MG63 (cell line): ENCODE measurements around the gene STK25. TPM values are rescaled to one million over a fixed set of nuclear protein-coding genes. Genes with fewer than 3 reads are reported as not detected.
"Not testable (repeated sequence)": the region's sequence is repeated elsewhere in the genome, so short reads cannot be mapped to it uniquely, and the experiment has no call there.

Source experiments
- DNase-seq: peaks from one replicate; pipeline ENCODE4 v3.0.0-alpha.2; 2020
- H3K27me3 ChIP-seq: fragments of 250-450 bp; sonication (Bioruptor Pico); 2 replicates; pipeline ENCODE4 v1.5.1; 2020; ENCODE audit warnings: mild to moderate bottlenecking, moderate library complexity
- H3K36me3 ChIP-seq: fragments of 250-450 bp; sonication (Bioruptor Pico); 2 replicates; pipeline ENCODE4 v1.5.1; 2020; ENCODE audit warnings: mild to moderate bottlenecking, moderate library complexity
- H3K4me3 ChIP-seq: fragments of 250-450 bp; sonication (Bioruptor Pico); 2 replicates; pipeline ENCODE4 v1.5.1; 2020; ENCODE audit warnings: mild to moderate bottlenecking, moderate library complexity
- H3K9me3 ChIP-seq: fragments of 250-450 bp; sonication (Bioruptor Pico); 2 replicates; pipeline ENCODE4 v1.5.1; 2020; ENCODE audit warnings: mild to moderate bottlenecking, moderate library complexity
- total RNA-seq: library from RNA; depleted of rRNA; stranded (reverse); fragments of >200 nt; shearing (Covaris generic); gene quantifications from 2 replicates; pipeline ENCODE4 v1.2.3, GENCODE V29; 2014; ENCODE audit warnings: low replicate concordance

The STK25 gene
- total RNA-seq, 1 experiment from 2014 or later = 176 TPM

DNA sequence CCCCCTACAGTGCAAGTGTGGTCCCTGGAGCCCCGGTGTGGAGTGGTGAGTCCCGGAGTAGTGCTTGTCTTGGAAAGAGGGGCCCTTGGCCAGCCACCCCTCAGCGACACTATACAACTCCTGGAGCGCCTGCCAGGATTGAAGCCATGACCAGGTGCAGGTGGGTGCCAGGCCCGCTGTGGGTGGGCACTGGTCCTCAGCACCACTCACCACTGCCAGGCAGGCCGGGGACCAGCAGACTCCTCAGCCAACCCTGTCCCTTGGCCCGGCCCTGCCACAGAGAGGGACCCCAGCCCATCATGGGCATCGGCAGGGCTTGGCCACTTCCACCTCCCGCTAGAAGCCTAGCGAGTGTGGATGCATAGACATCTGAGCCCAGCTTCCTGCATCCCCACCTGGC lies 42.2 kb downstream of the STK25 start:
- DNase-seq = no peak
- H3K27me3 ChIP-seq = no peaks in the 10 kb centered on the region
- H3K36me3 ChIP-seq = no peaks in the 10 kb centered on the region
- H3K9me3 ChIP-seq = no peaks in the 10 kb centered on the region
- no peak overlapping the region for H3K4me3 ChIP-seq

DNA sequence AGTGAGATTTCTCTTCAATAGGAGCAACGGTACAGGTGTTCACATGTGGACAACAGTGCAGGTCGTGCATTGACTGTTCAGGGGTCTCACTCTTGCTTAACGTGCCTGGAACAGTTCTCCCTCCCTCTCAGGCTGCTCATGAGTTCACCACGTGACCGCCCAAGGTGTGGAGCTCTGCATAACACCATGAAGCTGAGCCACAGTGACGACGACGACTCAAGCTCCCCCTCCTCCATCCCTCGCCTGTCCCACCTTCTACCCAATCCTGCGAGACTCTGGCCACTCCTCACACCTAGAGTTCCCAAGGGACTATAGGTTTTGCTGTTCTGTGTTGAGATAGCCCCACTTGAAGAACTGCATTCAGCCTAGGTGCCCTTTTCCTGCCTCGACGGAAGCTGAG lies 42.8 kb downstream of the STK25 start:
- Histone ChIP-seq H3K36me3 (no peaks in the 10 kb centered on the region), H3K4me3 (no peak overlapping the region), H3K27me3 (no peaks in the 10 kb centered on the region), H3K9me3 (no peaks in the 10 kb centered on the region)
- DNase-seq = no peak

DNA sequence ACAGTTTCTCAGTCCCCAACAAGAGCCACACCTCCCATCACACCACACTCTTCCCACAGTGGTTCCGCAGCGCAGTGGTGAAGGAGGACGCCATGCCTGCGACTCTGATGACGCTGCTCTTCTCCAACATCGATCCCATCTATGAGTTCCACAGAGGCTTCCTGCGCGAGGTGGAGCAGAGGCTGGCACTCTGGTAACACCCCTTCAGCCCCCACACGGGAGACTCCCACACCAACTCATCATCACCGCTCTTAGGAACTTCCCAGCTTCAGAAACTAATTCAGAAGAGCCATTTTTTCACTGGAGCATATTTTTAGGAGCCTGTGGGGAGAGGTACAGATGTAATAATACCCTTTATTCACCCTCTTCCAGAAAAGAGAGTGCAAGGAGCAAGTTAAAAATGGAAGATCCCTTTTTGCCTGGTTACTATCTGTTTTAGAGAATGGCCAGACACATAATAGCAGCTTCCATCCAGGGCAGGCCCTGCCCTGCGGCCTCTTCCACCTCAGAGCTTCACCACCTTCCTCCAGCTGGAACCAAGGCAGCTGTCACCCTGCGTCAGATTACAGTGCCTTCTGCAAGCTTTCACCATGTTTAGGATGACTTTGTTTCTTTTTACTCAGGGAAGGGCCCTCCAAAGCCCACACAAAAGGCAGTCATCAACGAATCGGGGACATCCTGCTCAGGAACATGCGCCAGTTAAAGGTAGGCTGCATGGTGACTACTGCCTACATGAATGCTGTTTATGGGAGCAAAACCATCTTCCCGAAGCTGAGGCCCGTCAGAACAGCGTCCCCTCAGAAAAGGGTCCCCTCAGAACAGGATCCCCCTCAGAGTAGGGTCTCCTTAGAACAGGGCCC lies 44.9 kb downstream of the STK25 start:
- no peaks in the 10 kb centered on the region for H3K36me3 ChIP-seq
- no peaks in the 10 kb centered on the region for H3K9me3 ChIP-seq
- no peaks in the 10 kb centered on the region for H3K27me3 ChIP-seq
- DNase-seq = no peak
- H3K4me3 ChIP-seq = no peak overlapping the region

DNA sequence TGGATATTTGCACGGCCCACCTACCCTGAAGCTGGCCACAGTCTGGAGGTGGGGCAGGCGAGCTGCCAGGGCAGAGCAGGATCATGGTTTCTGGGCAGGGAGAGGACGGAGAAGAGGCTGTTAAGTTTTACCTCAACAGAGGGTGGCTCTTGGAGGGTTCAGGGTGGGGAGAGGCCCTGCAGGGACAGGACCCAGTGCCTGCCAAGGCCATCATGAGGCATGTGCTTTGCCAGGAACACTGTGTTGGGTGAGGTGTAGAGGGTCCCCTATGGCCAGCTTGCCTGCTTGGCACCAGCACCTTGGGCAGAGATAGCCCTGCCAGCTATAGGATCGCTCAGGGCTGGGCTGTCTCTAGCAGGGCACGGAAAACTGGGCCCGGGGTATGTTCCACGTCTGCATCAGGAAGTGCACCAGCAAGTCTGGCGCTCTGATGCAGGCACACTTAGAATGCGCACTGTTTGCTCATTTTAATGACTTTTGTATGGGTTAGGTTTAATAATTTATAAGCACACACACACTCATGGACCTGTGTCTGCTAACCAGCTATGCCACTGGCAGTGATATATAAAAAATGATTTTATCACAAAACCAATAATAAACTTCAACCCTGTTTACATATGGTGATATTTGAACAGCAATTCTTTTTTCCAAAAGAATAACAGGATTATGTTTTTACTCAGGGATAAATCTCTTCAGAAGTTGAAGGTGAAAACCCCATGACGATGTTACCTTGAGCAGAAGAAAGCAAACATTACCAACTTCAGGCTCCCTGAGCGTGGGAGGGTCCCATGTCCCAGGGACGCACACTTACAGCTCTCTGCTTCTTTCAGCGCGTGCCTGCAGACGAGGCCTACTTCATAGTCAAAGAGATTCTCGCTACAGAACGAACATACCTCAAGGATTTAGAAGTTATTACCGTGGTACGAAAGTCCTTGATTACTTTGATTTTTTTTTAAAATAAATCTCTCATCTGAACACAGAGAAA lies 46.4 kb downstream of the STK25 start:
- H3K36me3 ChIP-seq = no peaks in the 10 kb centered on the region
- H3K9me3 ChIP-seq = no peaks in the 10 kb centered on the region
- H3K4me3 ChIP-seq = no peak overlapping the region
- no peaks in the 10 kb centered on the region for H3K27me3 ChIP-seq
- DNase-seq = no peak

DNA sequence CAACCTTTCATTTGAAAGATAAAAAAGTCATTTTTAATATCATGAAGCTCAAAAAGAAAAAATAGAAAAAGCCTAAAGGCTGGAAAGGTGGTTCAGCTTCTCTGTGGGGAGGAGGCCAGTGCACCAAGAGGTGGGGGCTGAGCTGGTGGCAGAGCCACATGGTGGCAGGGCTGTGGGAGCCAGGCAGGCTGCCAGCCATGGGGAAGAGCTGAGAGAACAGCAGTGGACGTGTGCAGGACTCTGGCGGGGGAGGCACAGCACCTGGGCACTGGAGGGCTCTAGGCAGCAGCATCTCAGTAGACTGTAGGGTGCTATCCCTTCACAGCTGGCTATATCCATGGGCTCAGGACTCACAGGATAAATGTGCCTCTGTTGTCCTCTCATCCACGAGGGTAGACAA lies 47.8 kb downstream of the STK25 start:
- no peak for DNase-seq
- no peak overlapping the region for H3K4me3 ChIP-seq
- H3K27me3 ChIP-seq = no peaks in the 10 kb centered on the region
- H3K9me3 ChIP-seq = no peaks in the 10 kb centered on the region
- H3K36me3 ChIP-seq = no peaks in the 10 kb centered on the region

DNA sequence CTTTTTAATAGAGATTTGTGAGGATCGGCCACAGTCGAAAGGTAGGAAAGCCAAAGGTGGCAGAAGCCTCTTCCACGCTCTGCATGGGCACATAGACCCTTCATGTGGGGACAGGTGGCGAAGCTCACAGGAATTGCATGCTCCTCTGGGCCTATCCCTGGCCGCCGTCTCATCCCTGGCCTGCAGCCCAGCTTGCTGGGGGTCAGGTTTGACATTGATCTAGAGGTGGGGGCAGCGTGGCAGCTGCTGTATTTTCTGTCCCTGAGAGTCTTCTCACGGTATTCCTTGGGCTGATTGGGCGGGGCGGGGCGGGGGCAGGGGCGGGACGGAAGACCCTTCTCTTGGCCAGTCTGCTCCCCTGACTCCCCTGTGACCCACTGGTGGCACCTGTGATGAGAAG lies 48.9 kb downstream of the STK25 start:
- no peak overlapping the region for H3K4me3 ChIP-seq
- H3K9me3 ChIP-seq = no peaks in the 10 kb centered on the region
- no peak for DNase-seq
- no peaks in the 10 kb centered on the region for H3K27me3 ChIP-seq
- H3K36me3 ChIP-seq = no peaks in the 10 kb centered on the region

DNA sequence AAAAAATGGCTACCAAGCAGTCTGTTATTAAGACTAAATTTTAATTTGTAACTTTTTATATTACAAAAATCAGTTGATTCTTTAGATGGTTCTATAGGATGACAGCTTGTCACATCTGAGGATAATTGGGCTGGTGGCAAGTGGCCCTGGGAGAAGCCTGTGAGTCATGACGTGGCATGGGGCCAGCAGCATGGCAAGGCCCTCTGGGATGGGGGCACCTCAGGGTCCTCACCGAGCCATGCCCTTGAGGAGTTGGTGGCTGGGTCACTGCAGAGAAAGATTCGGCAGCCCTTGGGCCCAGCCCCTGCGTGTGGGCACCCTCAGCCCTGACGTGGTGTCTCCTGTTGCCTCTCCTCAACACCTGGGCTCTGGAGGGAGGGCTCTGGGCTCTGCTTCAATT lies 49.7 kb downstream of the STK25 start:
- no peaks in the 10 kb centered on the region for H3K27me3 ChIP-seq

DNA sequence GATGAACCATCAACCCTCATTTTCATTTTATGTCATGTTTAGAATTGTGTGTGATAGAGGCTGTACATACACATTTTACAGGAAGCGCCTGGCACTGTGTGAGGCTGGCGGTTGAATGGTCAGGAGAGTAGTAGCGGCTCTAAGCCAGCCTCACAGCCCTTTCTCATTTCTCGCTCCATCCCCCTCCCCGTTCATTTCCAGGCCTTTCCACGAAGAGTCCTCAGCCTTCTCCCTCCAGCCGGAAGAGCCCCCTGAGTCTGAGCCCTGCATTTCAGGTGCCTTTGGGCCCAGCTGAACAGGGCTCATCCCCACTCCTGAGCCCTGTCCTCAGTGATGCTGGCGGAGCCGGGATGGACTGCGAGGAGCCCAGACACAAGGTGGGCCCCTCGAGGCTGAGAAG lies 51.8 kb downstream of the STK25 start:
- no peaks in the 10 kb centered on the region for H3K9me3 ChIP-seq
- H3K4me3 ChIP-seq = no peak overlapping the region
- no peaks in the 10 kb centered on the region for H3K36me3 ChIP-seq
- H3K27me3 ChIP-seq = no peaks in the 10 kb centered on the region
- no peak for DNase-seq

More for the DNA sequence above, 49.7 kb downstream of the STK25 start:
- no peaks in the 10 kb centered on the region for H3K36me3 ChIP-seq
- no peaks in the 10 kb centered on the region for H3K9me3 ChIP-seq
- H3K4me3 ChIP-seq = no peak overlapping the region
- DNase-seq = no peak

DNA sequence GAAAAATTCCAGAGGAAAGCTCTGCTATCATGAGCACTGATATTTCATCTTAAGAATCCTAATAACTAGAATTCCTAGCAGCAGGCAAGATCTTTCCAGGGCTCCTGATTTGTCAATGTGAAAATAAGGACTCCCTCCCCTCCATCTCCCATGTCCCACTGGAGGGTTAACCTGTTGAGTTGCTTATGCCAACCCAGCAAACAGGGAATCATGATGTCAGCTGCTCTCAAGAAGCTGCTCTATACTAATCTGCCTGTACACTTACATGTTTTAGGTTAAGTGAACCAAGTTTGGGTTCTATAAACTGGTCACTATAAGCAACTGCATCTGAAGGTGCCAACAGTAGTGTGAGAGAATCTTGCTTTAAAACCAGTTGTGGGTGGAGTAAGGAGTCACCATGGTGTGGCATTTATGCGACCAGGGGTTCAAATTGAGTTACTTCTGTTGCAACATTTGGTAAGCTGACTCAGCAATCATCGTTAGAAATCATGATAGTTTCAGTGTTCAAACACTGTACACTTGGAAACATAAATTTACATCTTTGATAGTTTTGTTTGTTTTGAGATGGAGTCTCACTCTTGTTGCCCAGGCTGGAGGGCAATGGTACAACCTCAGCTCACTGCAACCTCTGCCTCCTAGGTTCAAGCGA lies 53.4 kb downstream of the STK25 start:
- DNase-seq = no peak
- no peaks in the 10 kb centered on the region for H3K27me3 ChIP-seq
- no peaks in the 10 kb centered on the region for H3K9me3 ChIP-seq
- no peaks in the 10 kb centered on the region for H3K36me3 ChIP-seq
- H3K4me3 ChIP-seq = no peak overlapping the region

DNA sequence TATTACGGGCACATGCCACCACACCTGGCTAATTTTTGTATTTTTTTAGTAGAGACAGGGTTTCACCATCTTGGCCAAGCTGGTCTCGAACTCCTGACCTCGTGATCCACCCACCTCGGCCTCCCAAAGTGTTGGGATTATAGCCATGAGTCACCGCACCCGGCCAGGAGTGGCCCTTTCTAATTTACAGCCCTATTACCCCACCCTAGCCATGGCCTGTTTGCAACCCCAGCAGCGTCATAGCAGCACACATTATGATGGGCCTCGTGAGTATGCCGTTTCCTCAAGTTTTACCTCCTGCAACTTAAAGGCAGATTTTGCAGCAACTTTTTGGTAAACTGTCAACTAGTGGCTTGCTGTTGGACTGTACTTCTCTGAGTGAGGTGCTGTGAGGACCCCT lies 54.5 kb downstream of the STK25 start:
- H3K27me3 ChIP-seq, H3K4me3 ChIP-seq, DNase-seq, H3K36me3 ChIP-seq, H3K9me3 ChIP-seq: not testable (repeated sequence)

DNA sequence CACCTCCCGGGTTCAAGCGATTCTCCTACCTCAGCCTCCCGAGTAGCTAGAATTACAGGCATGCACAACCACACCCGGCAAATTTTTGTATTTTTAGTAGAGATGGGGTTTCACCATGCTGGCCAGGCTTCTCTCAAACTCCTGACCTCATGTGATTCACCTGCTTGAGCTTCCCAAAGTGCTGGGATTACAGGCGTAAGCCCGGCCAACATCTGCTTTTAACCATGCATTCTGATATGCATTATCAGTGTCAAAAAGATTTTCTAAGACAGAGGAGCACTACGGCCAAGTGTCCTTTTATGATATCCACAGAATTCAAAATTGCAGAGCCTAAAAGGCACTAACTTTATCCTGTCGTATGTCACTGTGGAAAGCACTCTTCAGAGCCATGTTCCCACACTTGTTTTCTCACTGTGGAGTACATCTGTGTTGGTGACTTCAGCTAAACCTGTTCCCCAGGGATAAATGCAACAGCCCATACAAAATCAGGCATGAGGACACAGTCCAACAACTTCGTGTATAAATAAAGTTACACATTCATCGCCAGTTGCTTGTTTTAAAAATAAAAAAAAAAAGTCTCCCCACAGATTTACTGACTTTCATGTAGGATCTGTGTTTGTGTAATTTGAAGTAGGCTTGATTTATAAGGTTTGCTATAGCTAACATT lies 56.4 kb downstream of the STK25 start:
- Histone ChIP-seq H3K9me3 (no peaks in the 10 kb centered on the region), H3K4me3 (no peak overlapping the region), H3K27me3 (no peaks in the 10 kb centered on the region), H3K36me3 (no peaks in the 10 kb centered on the region)
- no peak for DNase-seq

DNA sequence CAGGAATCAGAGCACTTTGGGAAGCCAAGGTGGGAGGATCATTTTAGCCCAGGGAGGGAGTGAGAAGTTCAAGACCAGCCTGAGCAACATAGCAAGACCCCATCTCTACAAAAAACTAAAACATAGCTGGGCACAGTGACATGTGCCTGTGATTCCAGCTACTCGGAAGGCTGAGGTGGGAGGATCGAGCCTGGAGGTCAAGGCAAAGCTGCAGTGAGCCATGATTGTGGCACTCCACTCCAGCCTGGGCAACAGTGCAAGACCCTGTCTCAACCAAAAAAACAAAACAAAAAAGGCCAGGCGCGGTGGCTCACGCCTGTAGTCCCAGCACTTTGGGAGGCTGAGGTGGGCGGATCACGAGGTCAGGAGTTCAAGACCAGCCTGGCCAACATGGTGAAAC lies 58.3 kb downstream of the STK25 start:
- not testable (repeated sequence) for H3K9me3 ChIP-seq, H3K36me3 ChIP-seq, DNase-seq, H3K4me3 ChIP-seq, H3K27me3 ChIP-seq

DNA sequence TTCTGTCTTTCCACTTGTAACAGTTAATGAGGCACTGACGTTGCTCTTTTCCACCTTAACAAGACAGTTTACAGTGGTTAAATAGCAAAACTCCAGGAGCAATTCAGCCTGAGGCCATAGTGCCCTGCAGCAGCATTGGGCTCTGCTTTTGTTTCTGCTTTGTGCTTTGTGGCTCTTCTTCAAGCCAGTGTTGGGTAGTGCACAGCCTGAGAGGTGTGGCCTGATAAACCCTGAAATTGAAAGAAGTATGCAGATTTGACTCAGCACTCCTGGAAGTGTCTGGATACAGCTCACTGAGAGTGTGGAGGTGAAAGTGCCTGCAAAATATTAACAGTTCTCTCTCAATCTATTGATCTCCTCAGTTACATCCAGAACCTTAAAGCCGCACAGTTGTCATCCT lies 63.0 kb downstream of the STK25 start:
- no peak overlapping the region for H3K4me3 ChIP-seq
- no peak for DNase-seq
- H3K9me3 ChIP-seq = no peaks in the 10 kb centered on the region
- peaks cover 12% of the 10 kb centered on the region for H3K36me3 ChIP-seq
- no peaks in the 10 kb centered on the region for H3K27me3 ChIP-seq

DNA sequence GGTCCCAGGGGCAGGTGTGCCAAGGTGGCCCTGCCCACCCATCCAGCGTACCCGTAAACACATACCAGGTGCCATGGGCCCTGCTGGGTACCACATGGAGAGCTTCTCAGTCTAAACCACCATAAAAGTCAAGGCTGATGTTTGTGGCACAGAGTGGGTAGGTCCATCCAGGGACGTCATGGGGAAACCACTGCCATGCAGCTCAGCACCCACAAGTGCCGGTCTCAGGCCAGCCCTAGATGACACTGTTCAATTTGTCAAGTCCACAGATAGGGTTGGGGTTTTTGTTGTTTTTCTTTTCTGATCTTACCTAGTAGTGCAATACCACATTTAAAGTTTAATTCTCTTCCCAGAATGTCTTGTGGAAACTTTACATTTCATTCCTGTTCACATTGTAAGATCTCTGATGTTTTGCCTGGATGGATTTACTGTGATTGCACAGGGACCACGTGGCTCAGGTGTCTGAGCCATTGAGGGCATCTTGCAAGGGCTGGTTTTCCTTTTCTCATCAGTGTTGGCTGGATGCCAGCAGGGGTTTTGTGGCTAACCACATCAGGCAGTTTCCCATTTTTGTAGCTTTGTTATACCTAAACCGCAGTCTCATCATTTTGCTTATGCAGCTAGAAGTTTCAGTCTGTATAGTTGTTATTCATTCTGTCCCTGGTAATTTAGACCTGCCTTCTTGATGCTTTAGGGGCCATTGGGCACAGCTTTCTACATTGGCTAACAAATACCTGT lies 64.7 kb downstream of the STK25 start:
- Histone ChIP-seq H3K9me3 (no peaks in the 10 kb centered on the region), H3K27me3 (no peaks in the 10 kb centered on the region), H3K36me3 (peaks cover 17% of the 10 kb centered on the region), H3K4me3 (no peak overlapping the region)
- no peak for DNase-seq
